Mammary epithelial cell (primary cell): ENCODE measurements around the gene BMPR2.
"Not testable (repeated sequence)": the region's sequence is repeated elsewhere in the genome, so short reads cannot be mapped to it uniquely, and the experiment has no call there.

Source experiments
- EZH2 ChIP-seq: IDR thresholded peaks from 2 replicates; pipeline ENCODE4 v1.6.1; 2012; ENCODE audit warnings: low read length, inconsistent platforms, borderline replicate concordance
- TF ChIP-seq, protein P1 (sequence below), 2 donors: IDR thresholded peaks in 1 of 2; conservative IDR thresholded peaks in 1 of 2; 2 replicates each; pipeline ENCODE4 v1.5.1; 2011 to 2012; ENCODE audit warnings: inconsistent platforms in 2 of 2, low read length in 2 of 2, mild to moderate bottlenecking in 2 of 2, control low read depth in 1 of 2, low read depth in 1 of 2; ENCODE audit not compliant: insufficient read depth in 1 of 2; ENCODE audit errors: extremely low read depth in 1 of 2

DNA sequence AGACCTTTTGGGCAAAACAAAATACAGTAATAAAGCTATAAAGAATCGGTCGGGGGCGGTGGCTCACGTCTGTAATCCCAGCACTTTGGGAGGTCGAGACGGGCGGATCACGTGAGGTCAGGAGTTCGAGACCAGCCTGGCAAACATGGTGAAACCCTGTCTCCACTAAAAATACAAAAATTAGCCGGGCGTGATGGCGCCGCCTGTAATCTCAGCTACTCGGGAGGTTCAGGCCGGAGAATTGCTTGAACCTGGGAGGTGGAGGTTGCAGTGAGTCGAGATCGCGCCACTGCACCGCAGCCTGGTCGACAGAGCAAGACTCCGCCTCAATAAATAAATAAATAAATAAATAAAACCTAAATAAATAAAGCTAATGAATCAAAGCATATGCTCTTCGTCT is 1.7 kb upstream of the BMPR2 start:
- TF ChIP-seq, protein P1, sequence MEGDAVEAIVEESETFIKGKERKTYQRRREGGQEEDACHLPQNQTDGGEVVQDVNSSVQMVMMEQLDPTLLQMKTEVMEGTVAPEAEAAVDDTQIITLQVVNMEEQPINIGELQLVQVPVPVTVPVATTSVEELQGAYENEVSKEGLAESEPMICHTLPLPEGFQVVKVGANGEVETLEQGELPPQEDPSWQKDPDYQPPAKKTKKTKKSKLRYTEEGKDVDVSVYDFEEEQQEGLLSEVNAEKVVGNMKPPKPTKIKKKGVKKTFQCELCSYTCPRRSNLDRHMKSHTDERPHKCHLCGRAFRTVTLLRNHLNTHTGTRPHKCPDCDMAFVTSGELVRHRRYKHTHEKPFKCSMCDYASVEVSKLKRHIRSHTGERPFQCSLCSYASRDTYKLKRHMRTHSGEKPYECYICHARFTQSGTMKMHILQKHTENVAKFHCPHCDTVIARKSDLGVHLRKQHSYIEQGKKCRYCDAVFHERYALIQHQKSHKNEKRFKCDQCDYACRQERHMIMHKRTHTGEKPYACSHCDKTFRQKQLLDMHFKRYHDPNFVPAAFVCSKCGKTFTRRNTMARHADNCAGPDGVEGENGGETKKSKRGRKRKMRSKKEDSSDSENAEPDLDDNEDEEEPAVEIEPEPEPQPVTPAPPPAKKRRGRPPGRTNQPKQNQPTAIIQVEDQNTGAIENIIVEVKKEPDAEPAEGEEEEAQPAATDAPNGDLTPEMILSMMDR (conservative IDR thresholded peaks at IDR 0.05 in 1 of 2, IDR thresholded peaks at IDR 0.05 in 1 of 2; ENCODE audit: extremely low read depth in 1 of 2, insufficient read depth in 1 of 2, low read depth in 1 of 2, low read length in 2 of 2), result not testable (repeated sequence)
- not testable (repeated sequence) for TF ChIP-seq EZH2
